Measurements from ENCODE around the gene OR2B6.
"Not testable (repeated sequence)": the region's sequence is repeated elsewhere in the genome, so short reads cannot be mapped to it uniquely, and the experiment has no call there.

OR2B6 gene

DNA sequence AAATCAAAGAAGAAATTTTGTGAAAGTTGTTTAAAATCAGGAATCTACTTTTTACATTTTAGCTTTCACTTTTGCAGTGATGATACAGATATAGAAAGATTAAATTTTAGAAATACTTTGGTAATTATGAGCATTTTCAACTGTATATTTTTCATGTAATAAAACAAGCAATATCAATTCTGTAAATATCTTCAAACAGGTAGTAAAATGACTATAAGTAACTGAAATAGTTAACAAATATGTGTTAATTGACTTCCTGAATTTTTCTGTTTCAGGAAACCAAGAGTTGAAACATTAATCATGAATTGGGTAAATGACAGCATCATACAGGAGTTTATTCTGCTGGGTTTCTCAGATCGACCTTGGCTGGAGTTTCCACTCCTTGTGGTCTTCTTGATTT is at the start of gene OR2B6:
TSS of gene OR2B6 (plus strand) at position 301 of the 400 bp plus-strand sequence. CDS start at position 301, 0 bp downstream.
- H3K4me3 Mint-ChIP-seq, result no peak within 1 kb of the TSS
- no peaks in the 10 kb centered on the region for H3K4me1 Mint-ChIP-seq (ENCODE audit: low read depth)
- H3K27ac Mint-ChIP-seq, result no peak within 1 kb of the TSS
- peaks cover 51% of the 10 kb centered on the region for H3K27me3 Mint-ChIP-seq
- H3K36me3 Mint-ChIP-seq (ENCODE audit: low read depth), result no peaks in the 10 kb centered on the region
- no peaks in the 10 kb centered on the region for H3K9me3 Mint-ChIP-seq

GRCh38 chr6:27908017-27908416 is 49.0 kb upstream of the OR2B6 start:
- peaks cover 14% of the 10 kb centered on the region for H3K27me3 Mint-ChIP-seq
- H3K36me3 Mint-ChIP-seq (ENCODE audit: low read depth), result no peaks in the 10 kb centered on the region
- H3K27ac Mint-ChIP-seq, result no peak overlapping the region
- no peak overlapping the region for H3K4me3 Mint-ChIP-seq
- no peaks in the 10 kb centered on the region for H3K9me3 Mint-ChIP-seq
- H3K4me1 Mint-ChIP-seq (ENCODE audit: low read depth), result peaks cover 8% of the 10 kb centered on the region

DNA sequence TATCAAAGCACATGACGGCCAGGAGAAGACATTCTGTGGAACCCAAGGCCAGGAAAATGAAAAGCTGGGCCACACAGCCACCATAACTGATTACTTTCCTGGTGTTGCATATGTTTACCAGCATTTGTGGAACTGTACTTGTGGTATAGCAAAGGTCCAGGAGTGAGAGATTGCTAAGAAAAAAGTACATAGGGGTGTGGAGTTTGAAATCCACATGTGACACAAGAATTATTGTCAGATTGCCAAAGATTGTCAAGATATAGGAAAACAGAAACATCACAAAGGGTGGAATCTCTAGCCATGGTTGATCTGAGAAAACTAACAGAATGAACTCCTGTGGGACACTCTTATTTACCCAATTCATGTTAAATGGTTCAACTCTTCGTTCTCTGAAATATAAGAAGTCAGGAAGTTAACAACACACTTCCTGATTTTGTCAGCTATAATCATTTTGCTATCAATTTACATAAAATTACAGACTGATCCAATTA is 45.0 kb upstream of the OR2B6 start, which contains the start of gene OR2B2:
TSS of gene OR2B2 (minus strand) at position 441 of the 491 bp plus-strand sequence. CDS start at position 364, 77 bp downstream.
- no peaks in the 10 kb centered on the region for H3K9me3 Mint-ChIP-seq
- H3K4me3 Mint-ChIP-seq, result no peak within 1 kb of the TSS
- peaks cover 9% of the 10 kb centered on the region for H3K27me3 Mint-ChIP-seq
- H3K36me3 Mint-ChIP-seq (ENCODE audit: low read depth), result no peaks in the 10 kb centered on the region
- peaks cover 3% of the 10 kb centered on the region for H3K4me1 Mint-ChIP-seq (ENCODE audit: low read depth)
- no peak within 1 kb of the TSS for H3K27ac Mint-ChIP-seq

DNA sequence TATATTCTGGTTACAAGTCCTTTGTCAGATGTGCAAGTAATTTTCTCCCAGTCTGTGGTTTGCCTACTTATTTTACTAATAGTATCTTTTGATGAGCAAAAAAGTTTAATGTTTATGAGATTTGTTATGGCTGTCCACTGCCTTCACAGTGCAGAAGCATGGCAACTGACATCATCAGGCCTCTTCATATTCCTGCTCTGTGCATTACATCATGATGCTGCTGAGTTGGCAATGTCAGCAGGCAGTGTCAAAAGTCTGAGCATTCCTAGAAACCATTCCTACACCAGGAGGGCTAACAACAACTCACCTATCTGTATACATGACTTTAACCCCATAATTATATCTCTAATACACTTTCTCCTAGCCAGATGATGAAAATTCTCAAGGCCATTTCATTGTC is 34.1 kb upstream of the OR2B6 start:
- H3K9me3 Mint-ChIP-seq, result no peaks in the 10 kb centered on the region
- no peak overlapping the region for H3K4me3 Mint-ChIP-seq
- no peak overlapping the region for H3K27ac Mint-ChIP-seq
- no peaks in the 10 kb centered on the region for H3K4me1 Mint-ChIP-seq (ENCODE audit: low read depth)
- peaks cover 28% of the 10 kb centered on the region for H3K27me3 Mint-ChIP-seq
- no peaks in the 10 kb centered on the region for H3K36me3 Mint-ChIP-seq (ENCODE audit: low read depth)

DNA sequence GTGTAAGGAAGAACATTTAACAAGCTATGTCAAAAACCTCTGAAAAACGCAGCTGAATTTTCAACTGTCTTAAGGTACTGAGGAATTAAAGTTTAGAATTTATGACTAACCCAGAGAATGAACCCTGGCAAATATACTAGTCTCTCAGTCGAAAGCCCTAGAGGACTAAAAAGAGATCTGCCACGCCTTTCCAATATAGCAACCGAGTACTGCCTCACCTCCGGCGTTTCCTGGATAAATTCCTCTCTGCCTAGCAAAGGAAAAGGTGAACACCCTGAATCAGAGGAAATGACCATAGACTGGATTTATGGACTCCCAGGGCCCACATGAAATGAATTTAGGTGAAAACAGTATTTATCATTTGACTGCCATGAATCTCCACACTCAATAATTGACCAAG is 32.9 kb upstream of the OR2B6 start:
- Mint-ChIP-seq H3K4me1 (ENCODE audit: low read depth) (no peaks in the 10 kb centered on the region), H3K27ac (no peak overlapping the region), H3K36me3 (ENCODE audit: low read depth) (no peaks in the 10 kb centered on the region), H3K9me3 (no peaks in the 10 kb centered on the region), H3K4me3 (no peak overlapping the region), H3K27me3 (peaks cover 36% of the 10 kb centered on the region)

- H3K4me1 Mint-ChIP-seq (ENCODE audit: low read depth); H3K4me3 Mint-ChIP-seq; H3K9me3 Mint-ChIP-seq; H3K36me3 Mint-ChIP-seq (ENCODE audit: low read depth); H3K27ac Mint-ChIP-seq: not testable (repeated sequence)
- peaks cover 31% of the 10 kb centered on the region for H3K27me3 Mint-ChIP-seq
These were observed 29.0 kb upstream of the OR2B6 start for GRCh38 chr6:27928041-27928440.

DNA sequence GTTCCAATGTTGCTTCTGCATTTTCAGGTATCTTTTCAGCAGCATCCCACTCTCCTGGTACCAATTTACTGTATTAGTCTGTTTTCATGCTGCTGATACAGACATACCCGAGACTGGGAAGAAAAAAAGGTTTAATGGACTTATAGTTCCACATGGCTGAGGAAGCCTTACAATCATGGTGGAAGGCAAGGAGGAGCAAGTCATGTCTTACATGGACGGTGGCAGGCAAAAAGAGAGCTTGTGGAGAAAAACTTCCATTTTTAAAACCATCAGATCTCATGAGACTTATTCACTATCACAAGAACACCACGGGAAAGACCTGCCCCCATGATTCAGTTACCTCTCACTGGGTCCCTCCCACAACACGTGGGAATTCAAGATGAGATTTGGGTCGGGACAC is 27.1 kb upstream of the OR2B6 start:
- not testable (repeated sequence) for H3K27ac Mint-ChIP-seq; H3K36me3 Mint-ChIP-seq (ENCODE audit: low read depth); H3K4me3 Mint-ChIP-seq; H3K4me1 Mint-ChIP-seq (ENCODE audit: low read depth); H3K9me3 Mint-ChIP-seq
- H3K27me3 Mint-ChIP-seq, result peaks cover 29% of the 10 kb centered on the region

DNA sequence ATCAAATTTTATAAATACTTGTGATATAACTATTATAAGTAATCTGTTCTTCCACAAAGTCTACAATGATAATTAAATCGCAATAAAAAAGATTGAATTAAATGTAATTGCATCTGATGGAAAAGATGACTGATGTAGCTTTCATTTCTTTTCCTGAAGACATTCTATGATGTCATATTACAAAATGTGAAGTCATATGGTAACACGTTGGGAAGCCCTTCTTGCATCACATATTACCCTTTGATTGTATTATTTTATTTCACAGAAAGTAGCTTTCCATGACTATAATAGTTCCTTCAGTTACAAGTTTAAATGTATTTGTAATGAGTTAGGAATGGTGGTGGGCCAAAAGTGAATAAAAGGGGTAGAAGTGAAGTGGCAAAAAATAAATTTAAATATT is 25.8 kb upstream of the OR2B6 start:
- Mint-ChIP-seq H3K27ac (no peak overlapping the region), H3K27me3 (peaks cover 32% of the 10 kb centered on the region), H3K4me3 (no peak overlapping the region), H3K36me3 (ENCODE audit: low read depth) (no peaks in the 10 kb centered on the region), H3K4me1 (ENCODE audit: low read depth) (no peaks in the 10 kb centered on the region), H3K9me3 (no peaks in the 10 kb centered on the region)

- no peaks in the 10 kb centered on the region for H3K9me3 Mint-ChIP-seq
- no peak overlapping the region for H3K4me3 Mint-ChIP-seq
- H3K27me3 Mint-ChIP-seq, result peaks cover 54% of the 10 kb centered on the region
- H3K4me1 Mint-ChIP-seq (ENCODE audit: low read depth), result no peaks in the 10 kb centered on the region
- no peaks in the 10 kb centered on the region for H3K36me3 Mint-ChIP-seq (ENCODE audit: low read depth)
- H3K27ac Mint-ChIP-seq, result no peak overlapping the region
These were observed 16.3 kb upstream of the OR2B6 start for GRCh38 chr6:27940766-27941165.

DNA sequence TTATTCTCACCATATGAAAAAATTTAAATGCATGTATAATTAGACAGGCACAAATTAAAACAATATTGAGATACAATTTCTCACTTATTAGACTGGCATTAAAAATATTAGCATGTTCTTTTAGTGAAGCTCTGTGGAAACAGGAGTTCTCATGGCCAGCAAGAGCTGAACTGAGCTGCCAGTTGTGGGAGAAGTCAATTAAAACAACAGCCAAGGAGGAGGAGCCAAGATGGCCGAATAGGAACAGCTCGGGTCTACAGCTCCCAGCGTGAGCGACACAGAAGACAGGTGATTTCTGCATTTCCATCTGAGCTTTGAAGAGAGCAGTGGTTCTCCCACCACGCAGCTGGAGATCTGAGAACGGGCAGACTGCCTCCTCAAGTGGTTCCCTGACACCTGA is 14.0 kb upstream of the OR2B6 start:
- not testable (repeated sequence) for H3K27ac Mint-ChIP-seq; H3K36me3 Mint-ChIP-seq (ENCODE audit: low read depth); H3K4me3 Mint-ChIP-seq; H3K4me1 Mint-ChIP-seq (ENCODE audit: low read depth); H3K9me3 Mint-ChIP-seq
- H3K27me3 Mint-ChIP-seq, result peaks cover 54% of the 10 kb centered on the region

DNA sequence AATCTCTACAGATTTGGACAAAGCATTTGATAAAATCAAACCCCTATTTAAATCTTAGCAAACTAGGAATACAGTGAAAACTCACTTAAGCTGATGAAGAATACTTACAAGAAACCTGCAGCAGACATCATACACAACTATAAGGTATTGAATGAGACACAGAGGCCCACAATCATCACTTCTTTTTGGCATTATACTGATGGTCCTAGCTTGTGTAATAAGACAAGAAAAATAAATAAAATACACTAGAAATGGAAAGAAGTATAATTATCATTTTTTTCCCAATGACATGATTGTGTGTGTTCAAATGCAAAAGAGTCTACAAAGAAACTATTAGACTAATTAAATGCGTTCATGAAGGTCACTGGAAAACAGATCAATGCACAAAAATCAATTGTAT is 8.8 kb upstream of the OR2B6 start:
- H3K27ac Mint-ChIP-seq, result no peak overlapping the region
- H3K4me3 Mint-ChIP-seq, result no peak overlapping the region
- H3K4me1 Mint-ChIP-seq (ENCODE audit: low read depth), result no peaks in the 10 kb centered on the region
- no peaks in the 10 kb centered on the region for H3K36me3 Mint-ChIP-seq (ENCODE audit: low read depth)
- peaks cover 54% of the 10 kb centered on the region for H3K27me3 Mint-ChIP-seq
- H3K9me3 Mint-ChIP-seq, result peaks cover 5% of the 10 kb centered on the region

DNA sequence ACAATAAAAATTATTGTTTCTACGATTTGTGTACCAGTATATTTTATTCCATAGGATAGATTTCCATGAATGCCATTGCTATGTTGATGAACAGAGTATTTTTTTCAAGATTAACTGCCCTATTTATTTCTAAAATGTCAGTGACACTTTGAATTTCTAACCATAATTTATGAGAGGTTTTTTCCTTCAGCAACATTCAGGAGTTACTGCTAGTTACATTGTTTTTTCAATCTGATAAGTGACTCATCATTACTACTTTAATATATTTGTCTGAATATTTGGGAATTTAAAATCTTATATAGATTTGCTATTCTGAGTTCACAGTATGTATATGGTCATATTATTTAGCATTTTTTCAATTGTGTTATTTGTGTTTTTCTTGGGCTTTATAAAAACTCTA is 6.0 kb upstream of the OR2B6 start:
- Mint-ChIP-seq H3K27ac (no peak overlapping the region), H3K27me3 (peaks cover 59% of the 10 kb centered on the region), H3K36me3 (ENCODE audit: low read depth) (no peaks in the 10 kb centered on the region), H3K4me1 (ENCODE audit: low read depth) (no peaks in the 10 kb centered on the region), H3K4me3 (no peak overlapping the region), H3K9me3 (peaks cover 5% of the 10 kb centered on the region)

- H3K27ac Mint-ChIP-seq, result no peak overlapping the region
- H3K9me3 Mint-ChIP-seq, result no peaks in the 10 kb centered on the region
- no peaks in the 10 kb centered on the region for H3K36me3 Mint-ChIP-seq (ENCODE audit: low read depth)
- no peak overlapping the region for H3K4me3 Mint-ChIP-seq
- peaks cover 46% of the 10 kb centered on the region for H3K27me3 Mint-ChIP-seq
- H3K4me1 Mint-ChIP-seq (ENCODE audit: low read depth), result no peaks in the 10 kb centered on the region
These were observed 475 bp downstream of the OR2B6 start for GRCh38 chr6:27957516-27957915.

GRCh38 chr6:27962506-27962905 is 5.5 kb downstream of the OR2B6 start:
- Mint-ChIP-seq H3K36me3 (ENCODE audit: low read depth) (no peaks in the 10 kb centered on the region), H3K4me3 (no peak overlapping the region), H3K27ac (no peak overlapping the region), H3K4me1 (ENCODE audit: low read depth) (no peaks in the 10 kb centered on the region), H3K27me3 (peaks cover 23% of the 10 kb centered on the region), H3K9me3 (peaks cover 2% of the 10 kb centered on the region)

DNA sequence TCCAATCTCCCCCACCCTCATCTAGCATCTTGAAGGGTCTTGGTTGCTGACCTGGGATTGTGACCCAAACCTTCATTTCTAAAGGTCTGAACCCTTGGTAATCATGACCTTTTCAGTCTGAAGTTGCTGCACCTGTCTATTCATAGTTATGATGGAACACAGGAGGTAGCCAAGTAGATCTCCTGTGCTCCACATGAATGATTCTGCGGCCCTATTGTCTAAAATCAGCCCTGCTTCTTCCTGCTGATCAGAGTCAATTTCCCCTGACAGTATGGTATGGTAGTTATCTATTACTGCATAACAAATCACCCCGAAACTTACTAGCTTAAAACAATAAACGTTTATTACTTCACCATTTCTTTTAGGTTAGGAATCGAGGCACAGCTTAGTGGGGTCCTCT is 9.0 kb downstream of the OR2B6 start:
- Mint-ChIP-seq H3K36me3 (ENCODE audit: low read depth) (no peaks in the 10 kb centered on the region), H3K4me1 (ENCODE audit: low read depth) (no peaks in the 10 kb centered on the region), H3K27ac (no peak overlapping the region), H3K9me3 (peaks cover 8% of the 10 kb centered on the region), H3K4me3 (no peak overlapping the region), H3K27me3 (peaks cover 30% of the 10 kb centered on the region)

DNA sequence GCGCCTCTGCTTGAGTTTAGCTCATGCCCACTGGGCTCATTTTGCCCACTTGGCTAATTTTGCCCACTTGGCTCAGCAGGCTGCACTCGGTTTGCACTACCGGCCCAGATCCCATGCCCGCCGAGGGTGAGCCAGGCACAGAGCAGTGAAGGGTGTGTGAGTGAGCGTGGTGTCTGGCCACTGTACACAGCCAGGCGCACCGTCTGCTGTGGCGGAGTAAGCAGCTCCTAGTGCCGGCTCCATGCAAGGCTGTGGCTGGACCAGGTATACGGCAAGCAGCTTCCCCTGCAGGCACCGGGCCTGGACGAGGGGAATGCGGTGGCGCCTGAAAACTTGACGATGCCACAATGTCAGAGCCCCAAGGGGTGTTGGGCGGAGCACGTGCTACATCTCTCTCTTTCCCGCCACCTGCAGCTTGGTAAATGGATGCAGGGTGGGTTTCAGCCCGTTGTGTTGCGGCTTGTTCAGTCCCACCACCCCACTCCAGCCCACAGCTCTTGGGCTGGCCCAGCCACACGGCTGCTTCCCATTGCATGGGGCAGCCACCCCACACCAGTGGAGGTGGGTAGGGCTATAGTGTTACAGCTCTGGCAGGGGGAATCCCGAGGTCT is 9.9 kb downstream of the OR2B6 start:
- H3K27ac Mint-ChIP-seq, result no peak overlapping the region
- H3K36me3 Mint-ChIP-seq (ENCODE audit: low read depth), result no peaks in the 10 kb centered on the region
- peaks cover 30% of the 10 kb centered on the region for H3K27me3 Mint-ChIP-seq
- H3K9me3 Mint-ChIP-seq, result peaks cover 8% of the 10 kb centered on the region
- no peak overlapping the region for H3K4me3 Mint-ChIP-seq
- H3K4me1 Mint-ChIP-seq (ENCODE audit: low read depth), result no peaks in the 10 kb centered on the region

All from stimulated activated naive CD8-positive, alpha-beta T cell treated with anti-CD3 and anti-CD28 coated beads, Interleukin-15, Interleukin-2, amounts not matched to agents 100 ng/mL and 50 ng/mL, for 24 hours (primary cell).